ENCODE measurements around the gene NCDN. TPM values are rescaled to one million over a fixed set of nuclear protein-coding genes. Genes with fewer than 3 reads are reported as not detected.

NCDN gene
- total RNA-seq, 1 experiment from 2014 or later, result 26.9 TPM

DNA sequence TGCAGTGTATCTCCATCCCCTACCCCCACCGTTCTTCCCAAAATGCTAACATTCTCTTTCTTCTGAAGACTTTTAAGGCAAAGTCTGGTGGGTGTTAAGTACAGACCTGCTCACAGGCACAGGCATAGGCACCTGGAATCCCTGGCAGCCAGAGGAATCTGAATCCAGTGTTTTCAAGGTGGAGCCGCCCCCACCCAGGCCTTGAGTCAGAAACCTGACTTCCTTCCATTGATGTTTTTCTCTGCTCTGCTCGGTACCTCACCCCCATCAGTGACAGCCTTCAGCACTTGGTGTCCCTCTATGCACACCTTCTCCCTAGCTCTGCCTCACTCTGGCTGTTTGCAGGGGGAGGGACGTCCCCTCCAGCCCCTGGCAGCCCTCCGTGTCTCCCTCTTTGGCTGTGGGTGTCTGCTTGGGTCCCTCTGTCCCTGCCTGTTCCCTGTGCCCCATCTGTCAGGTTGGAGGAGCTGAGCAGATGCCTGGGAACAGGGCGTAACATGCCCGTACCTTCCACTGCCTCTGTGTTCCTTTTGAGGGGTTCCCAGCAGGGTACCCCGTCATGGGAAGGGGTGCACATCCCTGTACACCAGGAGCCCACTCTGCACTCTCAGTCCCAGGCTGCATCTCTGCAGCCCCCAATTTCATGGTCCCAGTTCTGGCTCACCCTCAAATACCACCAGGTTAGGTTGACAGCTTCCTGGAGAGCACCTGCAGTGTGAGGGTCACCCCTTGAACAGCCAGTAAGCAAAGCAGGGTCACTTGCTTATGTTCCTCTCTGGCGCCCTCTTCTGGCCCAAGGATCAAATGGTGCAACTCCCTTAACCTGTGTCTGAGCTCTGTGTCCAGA lies 6.7 kb downstream of the NCDN start:
- ChIA-PET CTCF (interaction anchor here (0.6 to 1.5 kb wide), 6 partner anchors 9 to 205 kb away, joined by 3 to 31 read pairs (median 4); partner anchors contain the start of genes CLSPN and TFAP2E), POLR2A (ENCODE audit: low non-redundant PET) (interaction anchor here (0.6 kb wide), 1 partner anchor 16 kb away, joined by 3 read pairs; no protein-coding TSS in a partner anchor)
- DNase-seq (ENCODE audit: low spot score), result peak; percentile 71
- BruUV-seq (replicated peaks), result no TSS peak
- no peak for TF ChIP-seq EZH2 (IDR thresholded peaks at IDR 0.05; ENCODE audit: borderline replicate concordance, low read depth, low read length, poor library complexity, severe bottlenecking)
- TF ChIP-seq, protein P1, sequence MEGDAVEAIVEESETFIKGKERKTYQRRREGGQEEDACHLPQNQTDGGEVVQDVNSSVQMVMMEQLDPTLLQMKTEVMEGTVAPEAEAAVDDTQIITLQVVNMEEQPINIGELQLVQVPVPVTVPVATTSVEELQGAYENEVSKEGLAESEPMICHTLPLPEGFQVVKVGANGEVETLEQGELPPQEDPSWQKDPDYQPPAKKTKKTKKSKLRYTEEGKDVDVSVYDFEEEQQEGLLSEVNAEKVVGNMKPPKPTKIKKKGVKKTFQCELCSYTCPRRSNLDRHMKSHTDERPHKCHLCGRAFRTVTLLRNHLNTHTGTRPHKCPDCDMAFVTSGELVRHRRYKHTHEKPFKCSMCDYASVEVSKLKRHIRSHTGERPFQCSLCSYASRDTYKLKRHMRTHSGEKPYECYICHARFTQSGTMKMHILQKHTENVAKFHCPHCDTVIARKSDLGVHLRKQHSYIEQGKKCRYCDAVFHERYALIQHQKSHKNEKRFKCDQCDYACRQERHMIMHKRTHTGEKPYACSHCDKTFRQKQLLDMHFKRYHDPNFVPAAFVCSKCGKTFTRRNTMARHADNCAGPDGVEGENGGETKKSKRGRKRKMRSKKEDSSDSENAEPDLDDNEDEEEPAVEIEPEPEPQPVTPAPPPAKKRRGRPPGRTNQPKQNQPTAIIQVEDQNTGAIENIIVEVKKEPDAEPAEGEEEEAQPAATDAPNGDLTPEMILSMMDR (conservative IDR thresholded peaks at IDR 0.05; ENCODE audit: low read depth, low read length), result peak; percentile 79
- Histone ChIP-seq H3K4me3 (ENCODE audit: low read depth, low read length, poor library complexity, severe bottlenecking) (no peak overlapping the region), H3K27me3 (replicated peaks; ENCODE audit: insufficient read depth, low read depth, low read length, poor library complexity) (no peaks in the 10 kb centered on the region), H3K36me3 (ENCODE audit: insufficient read depth, low read length, poor library complexity, severe bottlenecking) (peaks cover 9% of the 10 kb centered on the region), H3K27ac (ENCODE audit: low read depth, low read length, poor library complexity, severe bottlenecking) (no peak overlapping the region), H3K9me3 (ENCODE audit: low read depth, low read length, poor library complexity, severe bottlenecking) (no peaks in the 10 kb centered on the region), H3K4me1 (ENCODE audit: insufficient read depth, low read length, poor library complexity, severe bottlenecking) (peaks cover 2% of the 10 kb centered on the region)
- intact Hi-C loops (cut with micrococcal nuclease; ENCODE audit: unreplicated experiment), result loop anchor here (1.0 kb wide), 1 partner anchor 113 kb away; no protein-coding TSS in a partner anchor

DNA sequence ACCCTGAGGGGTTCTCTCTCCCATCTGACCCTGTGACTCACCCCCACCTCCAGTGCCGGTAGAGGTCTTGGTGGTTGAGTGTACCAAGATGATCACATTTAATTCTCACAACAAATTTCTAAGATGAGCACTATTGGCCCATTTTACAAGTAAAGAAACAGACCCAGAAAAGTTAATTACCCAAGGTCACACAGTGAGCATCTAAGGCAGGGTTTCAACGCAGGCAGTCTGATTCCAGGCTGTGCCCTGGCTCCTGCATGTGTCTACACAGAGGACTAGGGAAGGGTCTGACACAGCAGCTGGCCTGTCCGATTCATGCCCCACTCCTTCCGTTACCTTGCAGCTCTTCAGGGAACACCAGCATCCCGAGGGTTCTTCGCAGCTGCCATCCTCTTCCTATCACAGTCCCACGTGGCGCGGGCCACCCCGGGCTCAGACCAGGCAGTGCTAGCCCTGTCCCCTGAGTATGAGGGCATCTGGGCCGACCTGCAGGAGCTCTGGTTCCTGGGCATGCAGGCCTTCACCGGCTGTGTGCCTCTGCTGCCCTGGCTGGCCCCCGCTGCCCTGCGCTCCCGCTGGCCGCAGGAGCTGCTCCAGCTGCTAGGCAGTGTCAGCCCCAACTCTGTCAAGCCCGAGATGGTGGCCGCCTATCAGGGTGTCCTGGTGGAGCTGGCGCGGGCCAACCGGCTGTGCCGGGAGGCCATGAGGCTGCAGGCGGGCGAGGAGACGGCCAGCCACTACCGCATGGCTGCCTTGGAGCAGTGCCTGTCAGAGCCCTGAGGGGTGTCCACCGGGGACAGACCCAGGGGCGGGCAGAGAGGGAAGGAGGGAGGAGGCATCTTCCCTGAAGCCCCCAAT lies 7.5 kb downstream of the NCDN start:
- H3K4me1 ChIP-seq (ENCODE audit: insufficient read depth, low read length, poor library complexity, severe bottlenecking), result no peaks in the 10 kb centered on the region
- ChIA-PET CTCF (interaction anchor here (0.6 to 1.5 kb wide), 6 partner anchors 8 to 205 kb away, joined by 3 to 31 read pairs (median 4); partner anchors contain the start of genes CLSPN and TFAP2E), POLR2A (ENCODE audit: low non-redundant PET) (interaction anchor here (0.6 kb wide), 1 partner anchor 15 kb away, joined by 3 read pairs; no protein-coding TSS in a partner anchor)
- TF ChIP-seq, protein P1 (conservative IDR thresholded peaks at IDR 0.05; ENCODE audit: low read depth, low read length), result no peak; the same call in 1 of the 2 replicates
- TF ChIP-seq EZH2 (IDR thresholded peaks at IDR 0.05; ENCODE audit: borderline replicate concordance, low read depth, low read length, poor library complexity, severe bottlenecking), result no peak
- no peaks in the 10 kb centered on the region for H3K9me3 ChIP-seq (ENCODE audit: low read depth, low read length, poor library complexity, severe bottlenecking)
- intact Hi-C loops (cut with micrococcal nuclease; ENCODE audit: unreplicated experiment), result loop anchor here (1.0 kb wide), 1 partner anchor 114 kb away; no protein-coding TSS in a partner anchor
- no peak for DNase-seq (ENCODE audit: low spot score)
- BruUV-seq (replicated peaks), result no TSS peak
- no peak overlapping the region for H3K4me3 ChIP-seq (ENCODE audit: low read depth, low read length, poor library complexity, severe bottlenecking)
- peaks cover 9% of the 10 kb centered on the region for H3K36me3 ChIP-seq (ENCODE audit: insufficient read depth, low read length, poor library complexity, severe bottlenecking)
- H3K27ac ChIP-seq (ENCODE audit: low read depth, low read length, poor library complexity, severe bottlenecking), result no peak overlapping the region
- H3K27me3 ChIP-seq (replicated peaks; ENCODE audit: insufficient read depth, low read depth, low read length, poor library complexity), result no peaks in the 10 kb centered on the region

- ChIA-PET POLR2A (ENCODE audit: low non-redundant PET) (no interaction called here), CTCF (interaction anchor here (1.4 kb wide), 1 partner anchor 161 kb away, joined by 4 read pairs; no protein-coding TSS in a partner anchor)
- BruUV-seq (replicated peaks), result no TSS peak
- intact Hi-C loops (cut with micrococcal nuclease; ENCODE audit: unreplicated experiment), result no loop called here
- peaks cover 9% of the 10 kb centered on the region for H3K36me3 ChIP-seq (ENCODE audit: insufficient read depth, low read length, poor library complexity, severe bottlenecking)
- H3K27me3 ChIP-seq (replicated peaks; ENCODE audit: insufficient read depth, low read depth, low read length, poor library complexity), result no peaks in the 10 kb centered on the region
- H3K27ac ChIP-seq (ENCODE audit: low read depth, low read length, poor library complexity, severe bottlenecking), result no peak overlapping the region
- H3K9me3 ChIP-seq (ENCODE audit: low read depth, low read length, poor library complexity, severe bottlenecking), result no peaks in the 10 kb centered on the region
- no peak for TF ChIP-seq EZH2 (IDR thresholded peaks at IDR 0.05; ENCODE audit: borderline replicate concordance, low read depth, low read length, poor library complexity, severe bottlenecking)
- TF ChIP-seq, protein P1 (conservative IDR thresholded peaks at IDR 0.05; ENCODE audit: low read depth, low read length), result no peak
- no peak overlapping the region for H3K4me3 ChIP-seq (ENCODE audit: low read depth, low read length, poor library complexity, severe bottlenecking)
- no peaks in the 10 kb centered on the region for H3K4me1 ChIP-seq (ENCODE audit: insufficient read depth, low read length, poor library complexity, severe bottlenecking)
- DNase-seq (ENCODE audit: low spot score), result no peak
Measured at GRCh38 chr1:35565742-35566133, 8.1 kb downstream of the NCDN start.

Data from A673 (cell line).